GM19372 (cell line): ENCODE measurements around the gene INSYN2B.
A peak's percentile ranks its signal among the peaks of the same experiment; 100 is the strongest.
"Not testable (repeated sequence)": the region's sequence is repeated elsewhere in the genome, so short reads cannot be mapped to it uniquely, and the experiment has no call there.

ENCODE experiments used
- ATAC-seq: cut with Tn5 transposase; IDR thresholded peaks from one replicate; pipeline ENCODE4 v1.9.1; 2021; ENCODE audit warnings: mild to moderate bottlenecking, low read depth, moderate library complexity; ENCODE audit not compliant: unreplicated experiment

INSYN2B gene

DNA sequence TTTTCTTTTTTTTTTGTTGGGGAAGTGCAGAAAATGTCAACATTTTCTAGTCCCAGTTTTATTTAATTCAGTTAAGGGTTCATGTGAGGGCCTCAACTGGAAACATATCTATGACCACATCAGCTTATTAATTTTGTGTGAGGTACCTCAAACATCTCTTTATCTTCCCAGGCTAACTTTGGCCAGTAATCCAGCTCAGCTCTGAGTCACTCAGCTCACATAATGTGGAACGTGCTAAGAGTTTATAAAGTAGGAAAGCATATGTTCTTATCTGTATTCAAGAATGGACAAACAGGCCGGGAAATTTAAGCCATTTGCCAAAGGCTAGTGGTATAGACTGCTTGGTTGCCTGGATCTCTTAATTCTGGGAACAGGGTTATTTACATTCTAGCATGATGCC, 118.4 kb downstream of the INSYN2B start:
- no peak for ATAC-seq

DNA sequence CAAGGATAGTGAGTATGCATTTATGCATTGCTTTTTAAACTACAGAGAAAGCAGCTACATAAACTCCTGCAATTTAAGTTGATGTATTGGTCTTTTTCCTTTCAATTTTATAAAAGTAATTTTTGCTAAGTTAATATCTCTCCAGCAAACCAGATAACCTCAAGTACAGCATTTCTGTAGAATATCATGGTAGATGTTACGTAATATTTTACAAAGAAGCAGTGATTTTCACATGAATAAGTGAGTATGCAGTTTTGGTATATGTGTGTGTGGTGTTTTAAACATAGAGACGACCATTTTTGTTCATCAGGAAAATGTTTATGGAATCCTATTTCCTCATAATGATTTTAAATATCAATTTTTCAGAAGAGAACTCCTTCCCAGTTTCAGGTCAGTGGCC, 118.9 kb downstream of the INSYN2B start:
- no peak for ATAC-seq

DNA sequence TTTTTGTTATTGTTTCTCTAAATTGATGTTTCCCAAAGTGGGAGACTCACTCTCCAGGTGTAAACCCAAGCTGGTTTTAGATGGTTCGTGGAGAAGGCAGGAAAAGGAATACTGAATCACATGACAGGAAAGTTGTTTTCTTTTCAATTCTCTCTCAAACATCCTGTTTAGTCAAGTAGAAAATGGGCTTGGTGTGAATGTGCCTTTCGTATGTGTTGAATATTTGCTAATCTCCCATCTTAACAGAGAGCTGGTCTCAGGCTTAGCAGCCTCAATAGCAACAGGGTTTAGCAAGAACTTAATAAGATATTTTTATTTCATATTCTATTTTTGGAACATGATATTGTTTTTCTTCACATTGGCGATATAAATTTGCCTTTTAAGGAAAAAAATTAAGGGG, 119.7 kb downstream of the INSYN2B start:
- no peak for ATAC-seq

DNA sequence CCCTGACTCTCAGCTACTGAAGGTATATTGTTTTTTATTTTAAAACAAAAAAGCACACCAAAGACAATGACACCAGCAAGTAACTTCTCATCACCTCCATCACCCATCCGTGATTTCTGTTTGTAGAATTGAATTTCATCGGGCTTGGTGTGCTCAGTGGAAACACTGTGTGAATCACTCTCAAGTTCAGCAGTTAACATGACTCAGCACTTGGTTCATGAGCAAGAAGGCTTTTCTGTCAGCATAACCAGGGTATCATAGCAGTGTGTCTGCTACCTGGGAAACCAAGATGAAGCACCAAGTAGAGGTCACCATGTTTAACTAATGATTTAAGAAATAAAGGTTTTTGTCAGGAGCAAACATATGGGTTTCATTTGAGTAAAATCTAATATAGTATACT, 123.7 kb downstream of the INSYN2B start:
- no peak for ATAC-seq

DNA sequence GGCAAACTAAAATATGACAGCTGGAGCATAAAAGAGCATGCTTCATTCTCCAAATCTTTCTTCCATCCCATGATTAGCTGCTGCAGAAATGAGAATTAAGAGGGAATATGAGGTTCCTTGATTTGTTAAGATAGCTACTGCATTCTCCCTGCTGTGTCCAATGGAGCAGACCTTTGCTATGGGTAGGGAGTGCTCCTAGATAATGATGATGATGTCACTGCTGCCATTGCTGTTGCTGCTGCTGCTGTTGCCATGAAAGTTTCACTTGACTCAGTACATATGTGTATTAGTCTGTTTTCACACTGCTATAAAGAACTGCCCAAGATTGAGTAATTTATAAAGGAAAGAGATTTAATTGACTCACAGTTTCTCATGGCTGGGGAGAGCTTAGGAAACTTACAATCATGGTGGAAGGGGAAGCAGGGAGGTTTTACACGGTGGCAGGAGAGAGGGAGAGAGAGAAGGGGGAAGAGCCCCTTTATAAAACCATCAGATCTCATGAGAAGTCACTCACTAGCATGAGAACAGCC, 128.9 kb downstream of the INSYN2B start:
- ATAC-seq, result no peak

DNA sequence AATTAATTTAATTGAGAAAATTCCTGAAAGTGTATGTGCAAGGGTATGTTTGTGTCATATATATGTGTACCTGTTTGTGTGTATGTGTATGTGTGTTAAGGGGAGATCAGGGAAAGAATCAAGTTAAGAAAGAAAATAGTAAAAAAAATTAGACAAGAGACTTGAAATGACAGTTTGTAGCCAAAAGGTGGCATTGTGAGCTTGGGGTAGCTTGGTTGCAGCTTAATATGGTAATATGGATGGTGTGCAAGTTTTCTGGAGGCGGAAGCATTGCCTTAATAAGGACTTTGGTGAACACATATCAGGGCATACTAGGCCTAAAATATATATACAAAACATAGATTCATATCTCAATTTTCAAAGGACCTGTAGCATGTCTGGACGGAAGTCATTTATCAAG, 129.9 kb downstream of the INSYN2B start:
- no peak for ATAC-seq

DNA sequence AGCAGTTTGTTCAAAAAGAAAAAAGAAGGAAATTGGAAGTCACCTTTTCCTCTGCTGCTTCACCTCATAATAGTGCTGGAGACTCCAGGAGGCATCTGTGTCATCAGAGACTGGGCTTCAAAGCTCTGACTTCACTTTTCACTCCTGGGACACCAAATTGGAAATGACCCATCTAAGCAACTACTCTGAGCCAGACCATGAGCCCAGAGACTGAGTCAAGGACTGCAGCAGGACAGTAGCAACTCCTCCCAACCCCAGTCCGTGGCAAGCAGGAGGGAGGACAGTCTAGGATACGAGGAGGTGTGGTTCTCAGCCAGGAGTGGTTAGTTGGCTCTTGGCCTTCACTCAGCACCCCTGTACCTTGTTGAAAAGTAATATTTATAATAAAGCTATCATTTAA, 131.5 kb downstream of the INSYN2B start:
- ATAC-seq, result no peak

DNA sequence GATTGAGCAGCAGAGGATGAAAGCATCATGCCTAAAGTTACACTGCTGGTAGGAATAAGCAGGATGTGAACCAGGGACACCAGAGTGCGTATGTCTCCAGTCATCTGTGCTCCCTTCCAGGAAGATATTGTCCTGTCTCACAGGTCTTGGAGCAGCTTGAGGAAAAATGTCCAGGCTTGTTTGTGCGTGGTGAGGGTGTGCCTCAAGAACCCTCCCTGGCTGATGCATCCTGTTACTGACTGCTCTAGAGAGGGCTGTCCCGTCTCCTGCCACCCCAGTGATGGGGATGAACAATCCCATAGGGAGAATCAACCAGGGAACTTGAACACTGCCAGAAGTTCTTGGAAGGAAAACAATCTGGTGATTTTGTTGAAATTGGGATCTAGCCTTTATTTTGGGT, 132.0 kb downstream of the INSYN2B start:
- ATAC-seq, result no peak

DNA sequence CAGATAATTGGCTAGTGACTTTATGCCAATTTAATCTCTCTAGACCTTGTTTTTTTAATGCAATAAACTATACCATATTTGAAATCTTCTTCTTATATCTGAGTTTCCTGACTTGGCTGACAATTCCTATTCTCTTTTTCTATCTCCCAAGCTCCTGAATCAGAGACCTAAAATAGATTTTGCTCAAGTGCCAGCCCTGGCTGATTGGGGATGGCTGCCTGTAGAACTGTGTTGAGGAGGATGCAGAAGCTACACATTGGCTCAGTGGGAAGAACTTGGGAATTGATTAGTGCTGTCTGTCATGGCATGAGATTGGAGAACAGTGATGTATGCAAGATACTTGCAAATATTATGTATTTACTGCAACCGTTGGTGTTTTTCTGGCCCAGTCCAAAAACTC, 132.8 kb downstream of the INSYN2B start:
- ATAC-seq, result no peak

DNA sequence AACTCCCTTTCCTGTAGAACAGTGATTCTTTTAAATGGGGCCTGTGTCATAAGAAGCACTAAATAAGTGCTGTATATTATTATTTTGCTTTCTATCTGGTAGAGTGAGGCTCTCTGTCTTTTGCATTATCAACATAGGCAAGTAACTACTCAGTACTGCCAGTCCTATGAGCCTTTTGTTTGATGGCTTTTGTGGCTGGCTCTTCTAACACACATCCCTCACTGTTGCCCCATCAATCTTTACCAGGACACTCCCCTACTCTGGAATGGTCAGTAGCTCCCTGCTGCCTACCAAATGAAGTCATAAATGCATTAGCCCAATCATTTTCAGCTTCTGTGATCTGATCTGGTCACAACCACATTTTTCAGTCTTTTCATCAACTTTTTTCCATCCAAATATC, 137.6 kb downstream of the INSYN2B start:
- ATAC-seq, result no peak

DNA sequence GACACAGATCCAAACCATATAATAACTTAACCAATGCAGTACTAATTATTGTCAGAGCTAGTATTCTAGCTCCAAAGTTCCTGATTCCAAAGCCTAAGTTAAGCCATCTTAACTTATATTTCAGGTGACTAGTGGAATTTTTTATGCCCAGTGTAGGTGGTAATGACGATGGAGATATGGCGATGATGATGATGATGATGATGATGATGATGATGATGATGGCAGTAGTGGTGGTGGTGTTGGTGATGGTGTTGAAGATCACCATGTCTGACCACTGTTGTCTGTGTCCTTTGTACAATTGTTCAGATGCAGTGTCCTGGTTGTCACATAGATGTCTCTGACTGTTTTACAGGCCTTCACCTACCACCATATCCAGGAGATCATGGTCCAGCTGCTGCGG, 139.9 kb downstream of the INSYN2B start:
- no peak for ATAC-seq

DNA sequence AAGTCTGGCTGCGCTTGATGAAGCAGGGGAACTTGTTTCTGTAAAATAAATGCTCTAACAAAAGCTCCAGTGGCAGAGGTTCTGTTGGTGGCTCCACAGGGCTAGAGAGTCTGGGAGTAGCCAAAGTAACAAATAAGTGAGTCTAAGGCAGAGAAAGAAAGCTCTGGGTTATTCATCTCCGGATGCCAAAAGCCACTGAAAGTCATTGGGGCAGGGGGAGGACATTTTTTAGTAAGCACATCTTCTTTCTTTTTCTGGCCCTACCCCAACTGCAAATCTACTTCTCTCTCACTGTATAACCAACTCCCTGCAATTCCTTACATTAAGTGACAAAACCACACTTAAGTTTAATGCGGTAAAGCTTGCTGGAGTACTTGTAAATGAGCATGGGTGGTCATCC, 141.6 kb downstream of the INSYN2B start:
- peak; percentile 85 for ATAC-seq

DNA sequence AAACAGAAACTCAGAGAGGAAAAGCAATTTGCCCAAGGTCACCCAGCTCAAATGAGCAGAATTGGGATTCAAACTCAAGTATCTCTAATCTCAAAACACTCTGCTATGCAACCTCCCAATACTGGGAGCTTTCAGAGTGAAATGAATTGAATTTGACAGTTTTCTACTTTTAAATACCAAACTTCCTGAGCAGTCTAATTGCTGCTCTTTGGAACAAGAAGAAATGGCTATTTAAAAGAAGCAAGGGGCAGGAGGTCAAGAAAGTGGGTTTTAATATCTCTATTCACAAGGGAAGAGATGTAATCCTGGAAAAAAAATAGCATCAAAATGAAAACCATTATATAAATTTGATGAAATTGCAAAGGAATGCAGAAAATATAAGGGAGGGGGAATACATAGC, 142.6 kb downstream of the INSYN2B start:
- ATAC-seq, result no peak

DNA sequence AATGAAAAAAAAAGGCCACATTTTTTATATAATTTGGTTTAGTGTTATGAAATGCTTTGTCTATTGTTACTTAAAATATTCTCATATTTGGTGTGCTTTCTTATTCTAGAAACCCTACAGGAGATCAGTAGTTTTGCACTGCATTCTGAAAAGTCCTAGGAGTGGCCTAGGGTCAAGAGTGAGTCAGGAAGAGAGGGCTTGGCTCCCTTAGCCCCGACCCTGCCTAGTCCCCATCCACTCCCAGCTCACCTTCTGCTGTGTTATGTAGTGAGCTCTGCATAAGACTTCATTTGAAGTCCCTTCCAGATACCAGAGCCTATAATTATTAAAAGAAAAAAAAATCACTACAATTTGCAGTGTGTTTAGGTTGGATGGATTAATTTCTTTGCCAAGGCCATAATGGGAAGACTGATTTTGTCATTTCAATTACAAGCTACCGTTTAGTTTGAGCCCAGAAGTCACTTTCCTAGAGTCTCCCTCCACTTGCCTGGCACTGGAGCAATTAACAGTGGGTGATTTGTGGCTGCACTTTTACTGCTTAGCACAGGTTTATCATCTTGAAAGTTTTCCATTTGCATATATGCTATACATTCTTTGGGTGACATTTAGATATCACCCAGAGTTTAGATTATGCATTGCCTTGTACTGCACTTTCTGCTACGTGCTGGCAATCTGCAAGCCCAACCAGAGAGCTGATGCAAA, 143.3 kb downstream of the INSYN2B start:
- ATAC-seq, result no peak

DNA sequence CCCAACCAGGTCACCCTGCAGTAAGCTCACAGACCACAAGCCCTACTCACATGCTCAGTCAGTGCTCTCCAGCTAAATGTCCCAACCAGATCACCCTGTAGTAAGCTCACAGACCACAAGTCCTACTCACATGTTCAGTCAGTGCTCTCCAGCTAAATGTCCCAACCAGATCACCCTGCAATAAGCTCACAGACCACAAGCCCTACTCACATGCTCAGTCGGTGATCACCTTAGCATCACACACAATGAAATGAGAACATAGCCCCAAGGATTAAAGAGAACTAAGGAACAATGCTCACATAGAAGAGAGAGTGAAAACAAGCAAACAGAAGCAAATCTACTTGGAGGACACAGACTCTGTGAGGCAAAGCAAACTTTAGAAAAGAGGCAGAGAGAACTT, 145.8 kb downstream of the INSYN2B start:
- not testable (repeated sequence) for ATAC-seq

DNA sequence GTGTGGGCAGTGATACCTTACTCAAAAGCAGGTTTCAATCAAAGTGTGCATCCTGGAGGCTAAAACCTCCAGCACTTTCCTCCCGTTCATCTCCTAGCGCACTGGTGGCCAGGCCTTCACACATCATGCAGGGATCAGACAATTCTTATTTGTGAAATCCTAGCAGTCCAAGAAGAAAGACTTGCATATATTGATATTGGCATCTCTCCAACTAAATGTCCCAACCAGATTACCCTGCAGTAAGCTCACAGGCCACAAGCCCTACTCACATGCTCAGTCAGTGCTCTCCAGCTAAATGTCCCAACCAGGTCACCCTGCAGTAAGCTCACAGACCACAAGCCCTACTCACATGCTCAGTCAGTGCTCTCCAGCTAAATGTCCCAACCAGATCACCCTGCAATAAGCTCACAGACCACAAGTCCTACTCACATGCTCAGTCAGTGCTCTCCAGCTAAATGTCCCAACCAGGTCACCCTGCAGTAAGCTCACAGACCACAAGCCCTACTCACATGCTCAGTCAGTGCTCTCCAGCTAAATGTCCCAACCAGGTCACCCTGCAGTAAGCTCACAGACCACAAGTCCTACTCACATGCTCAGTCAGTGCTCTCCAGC, 146.5 kb downstream of the INSYN2B start:
- ATAC-seq, result not testable (repeated sequence)

DNA sequence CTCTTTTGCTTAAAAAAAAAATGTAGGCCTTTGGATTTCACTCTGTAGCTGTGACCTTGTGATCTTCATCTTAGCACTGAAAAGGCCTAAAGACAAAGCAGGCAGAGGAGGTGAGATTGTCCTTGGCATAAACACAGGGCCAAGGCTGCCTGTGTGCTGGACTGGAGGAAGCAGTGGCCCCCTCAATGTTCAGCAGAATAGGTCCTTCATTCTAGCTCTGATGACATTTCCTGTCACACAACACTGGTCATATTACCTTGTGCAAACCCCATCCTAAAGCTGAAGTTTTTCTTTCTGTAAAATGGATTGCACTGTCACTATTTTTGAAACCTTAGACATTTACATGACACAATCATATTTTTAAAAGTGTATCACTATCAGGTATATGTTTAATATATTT, 147.4 kb downstream of the INSYN2B start:
- ATAC-seq, result no peak

DNA sequence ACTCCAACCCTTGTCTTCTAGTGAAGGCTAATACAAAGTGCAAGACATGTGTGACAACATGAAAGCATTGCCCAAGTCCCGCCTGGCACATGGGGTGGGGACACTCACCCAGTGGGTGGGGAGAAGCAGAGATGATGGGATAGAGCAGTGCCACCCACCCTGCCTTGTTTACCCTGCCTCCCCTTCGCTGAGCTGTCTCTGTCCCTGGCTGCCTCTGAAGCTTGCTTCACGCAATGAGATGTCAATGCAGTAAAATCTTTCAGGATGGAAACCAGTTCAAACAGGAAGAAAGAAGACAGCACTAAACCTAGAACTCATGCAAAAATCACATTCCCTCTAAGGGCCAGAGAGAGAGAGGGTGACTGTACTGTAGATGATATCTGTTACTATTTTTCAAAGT, 148.0 kb downstream of the INSYN2B start:
- no peak for ATAC-seq

DNA sequence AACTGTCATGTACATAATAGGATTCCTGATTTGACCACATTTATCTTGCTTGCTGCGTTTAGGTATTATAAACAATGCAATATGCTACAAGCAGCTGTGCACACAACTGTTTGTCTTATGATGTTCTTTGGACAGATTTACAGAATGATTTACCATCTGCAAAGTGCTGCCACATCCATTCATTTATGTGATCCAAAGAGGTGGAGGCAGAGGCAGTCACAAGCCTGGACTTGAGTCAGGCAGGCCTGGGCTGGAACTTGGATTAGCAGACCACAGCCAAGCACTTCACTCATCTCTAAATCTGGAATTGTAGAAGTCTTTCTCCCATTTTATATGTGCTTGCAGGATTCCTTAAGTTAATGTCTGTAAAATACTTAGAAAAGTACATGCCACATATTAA, 149.0 kb downstream of the INSYN2B start:
- ATAC-seq, result no peak

DNA sequence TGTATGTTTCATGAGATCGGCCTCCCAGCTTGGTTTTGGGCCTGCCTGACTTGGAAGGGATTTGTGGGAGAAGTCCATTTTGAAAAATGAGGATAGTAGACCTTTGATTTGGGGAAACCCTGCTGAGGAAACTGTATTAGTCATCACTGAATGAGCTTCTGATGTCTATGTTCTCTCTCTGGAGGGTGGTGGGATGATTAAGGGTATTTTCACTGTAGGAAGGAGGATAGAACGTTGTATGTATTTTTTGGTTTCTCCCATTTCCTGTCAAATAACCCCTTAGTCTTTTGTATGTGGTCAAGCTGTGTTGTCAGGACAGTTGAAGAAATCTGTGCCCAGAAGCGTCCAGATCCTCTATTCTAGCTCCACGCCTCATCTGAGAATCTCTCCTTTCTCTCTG, 151.9 kb downstream of the INSYN2B start:
- no peak for ATAC-seq

DNA sequence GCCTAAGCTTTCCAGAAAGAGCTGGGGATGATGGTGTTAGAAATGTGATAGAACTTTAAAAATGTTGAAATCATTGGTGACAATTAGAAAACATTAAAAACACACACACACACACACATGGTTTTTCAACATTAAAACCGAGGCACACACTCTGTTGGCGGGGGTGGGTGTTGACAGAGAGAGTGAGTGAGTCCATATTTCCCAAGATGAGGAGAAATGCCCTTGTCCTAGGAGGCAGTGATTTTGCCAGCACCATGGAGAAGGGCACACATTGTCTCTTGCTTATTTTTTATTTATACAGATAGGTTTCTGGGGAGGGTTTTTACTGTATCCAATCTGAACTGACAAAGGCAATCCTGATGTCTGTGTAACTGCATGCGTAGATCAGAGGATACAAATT, 152.5 kb downstream of the INSYN2B start:
- ATAC-seq, result no peak

DNA sequence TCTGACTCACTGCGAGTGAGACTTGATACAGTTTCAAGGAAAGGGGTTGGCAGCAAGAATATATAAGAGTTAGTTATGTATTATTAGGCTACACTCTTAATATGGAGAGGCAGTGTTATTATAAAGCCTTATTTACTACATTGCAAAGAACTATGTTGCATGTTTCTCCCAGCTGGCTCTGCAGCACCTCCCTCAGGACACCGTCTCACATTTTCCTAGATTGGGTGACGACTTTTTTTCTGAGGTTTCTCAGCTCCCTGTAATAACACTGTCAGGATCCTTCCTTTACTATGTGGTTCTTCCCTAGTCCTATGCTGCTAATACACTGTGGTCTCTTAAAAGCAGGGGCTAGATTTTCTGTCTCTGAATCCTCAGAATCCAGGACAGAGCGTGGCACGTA, 153.7 kb downstream of the INSYN2B start:
- no peak for ATAC-seq
